ENCODE data around the gene CTBP2.

GRCh38 chr10:125091891-125092290 is 68.5 kb downstream of the CTBP2 start:
- TF ChIP-seq CTCF (IDR thresholded peaks at IDR 0.05) (no peak), POLR2A (IDR thresholded peaks at IDR 0.05) (no peak)
